K562 (cell line): ENCODE results near the gene CPED1. TPM values are rescaled to one million over a fixed set of nuclear protein-coding genes. Genes with fewer than 3 reads are reported as not detected.

Source experiments
- ATAC-seq: fragments of 200-7000 bp; cut with Tn5 transposase; 3 replicates; pipeline ENCODE4 v1.9.1; 2020; ENCODE audit warnings: moderate library complexity
- BruUV-seq: library from RNA; stranded (reverse); fragments of 400-500 nt; replicated peaks from 2 replicates; lab custom pipeline; 2021; lab: Mats Ljungman, UMichigan
- CTCF ChIA-PET: fragments of 300-600 bp; formaldehyde crosslinking; extraction: SDS; loops from one replicate; lab custom pipeline; 2021; ENCODE audit warnings: low intra/inter-chr PET ratio; lab: Yijun Ruan, JAX
- POLR2A ChIA-PET: fragments of 300-600, 350-650 bp; sonication (Branson Sonifier 250); formaldehyde crosslinking; extraction: SDS; loops from one replicate; lab custom pipeline; 2021; ENCODE audit warnings: antibody characterized with exemption, inconsistent platforms; lab: Yijun Ruan, JAX
- DNase-seq, 4 experiments: peaks; one replicate each; pipeline versions ENCODE4 v3.0.0 to v3.0.0-alpha.2; 2011 to 2018; ENCODE audit warnings: low spot score in 3 of 4, mixed read lengths in 3 of 4; ENCODE audit errors: extremely low read depth in 1 of 4
- FAIRE-seq: peaks from 2 replicates; lab custom pipeline; 2011; peaks lifted over from hg19 to GRCh38; lab: Jason Lieb, UNC
- H2AFZ ChIP-seq: 2 replicates; pipeline ENCODE4 v1.6.0; 2011; ENCODE audit warnings: low read depth, low read length, control low read depth, inconsistent platforms
- H3K27ac ChIP-seq: fragments of 200-600 bp; 3 replicates; pipeline ENCODE4 v1.8.0; 2011; ENCODE audit warnings: low read depth, mild to moderate bottlenecking, control low read depth, inconsistent platforms, low read length, moderate library complexity, mixed read lengths; ENCODE audit errors: extremely low read depth
- H3K27me3 ChIP-seq, 2 experiments: fragments of 300-600 bp in 1 of 2; 2 replicates in 1 of 2; 3 replicates in 1 of 2; pipeline versions ENCODE4 v1.6.0 to v1.8.0; 2011; ENCODE audit warnings: inconsistent platforms in 2 of 2, low read length in 2 of 2, mild to moderate bottlenecking in 1 of 2, mixed read lengths in 1 of 2, moderate library complexity in 1 of 2; ENCODE audit not compliant: control insufficient read depth in 2 of 2, insufficient read depth in 2 of 2
- H3K36me3 ChIP-seq: fragments of 300-600 bp; 3 replicates; pipeline ENCODE4 v1.8.0; 2011; ENCODE audit warnings: mild to moderate bottlenecking, low read length, inconsistent platforms; ENCODE audit not compliant: control insufficient read depth, insufficient read depth
- H3K4me1 ChIP-seq, 2 experiments: fragments of 200-600 bp in 1 of 2; replicated peaks in 1 of 2; 2 replicates in 1 of 2; 3 replicates in 1 of 2; pipeline versions ENCODE4 v1.5.1 to v1.8.0; 2011; ENCODE audit warnings: inconsistent platforms in 2 of 2, low read length in 2 of 2, mild to moderate bottlenecking in 1 of 2, mixed read lengths in 1 of 2, moderate library complexity in 1 of 2; ENCODE audit not compliant: control insufficient read depth in 2 of 2, insufficient read depth in 2 of 2
- H3K4me2 ChIP-seq: 2 replicates; pipeline ENCODE4 v1.6.1; 2011; ENCODE audit warnings: low read length, control low read depth, inconsistent platforms, mixed read lengths; ENCODE audit not compliant: insufficient read depth
- H3K4me3 ChIP-seq: fragments of 200-600 bp; sonication (generic), shearing (Covaris generic); 2 replicates; pipeline ENCODE4 v1.5.1; 2016; ENCODE audit warnings: control low read depth, inconsistent platforms
- H3K79me2 ChIP-seq: fragments of 200-600 bp; 3 replicates; pipeline ENCODE4 v1.8.0; 2011; ENCODE audit warnings: low read length, inconsistent platforms; ENCODE audit not compliant: control insufficient read depth, insufficient read depth
- H3K9ac ChIP-seq, 2 experiments: 2 replicates each; pipeline versions ENCODE4 v1.6.0 to v1.6.1; 2011; ENCODE audit warnings: low read depth in 2 of 2, low read length in 2 of 2, control low read depth in 1 of 2, inconsistent platforms in 1 of 2, mild to moderate bottlenecking in 1 of 2, mixed read lengths in 1 of 2; ENCODE audit not compliant: insufficient read depth in 1 of 2
- H3K9me1 ChIP-seq: one replicate; pipeline ENCODE4 v1.6.0; 2011; ENCODE audit warnings: inconsistent platforms, mild to moderate bottlenecking, low read length, moderate library complexity; ENCODE audit not compliant: control insufficient read depth, insufficient read depth
- H3K9me3 ChIP-seq: replicated peaks from 2 replicates; pipeline ENCODE4 v1.5.1; 2011; ENCODE audit warnings: low read depth, low read length, inconsistent platforms; ENCODE audit not compliant: control insufficient read depth, insufficient read depth
- H4K20me1 ChIP-seq: replicated peaks from 2 replicates; pipeline ENCODE4 v1.6.1; 2011; ENCODE audit warnings: low read length, inconsistent platforms, mixed read lengths; ENCODE audit not compliant: control insufficient read depth, insufficient read depth
- BRD4 ChIP-seq: fragments of 200-600 bp; sonication (generic); IDR thresholded peaks from 2 replicates; pipeline ENCODE4 v1.6.1; 2017; ENCODE audit warnings: inconsistent platforms
- CBX1 ChIP-seq: sonication (generic); IDR thresholded peaks from 2 replicates; pipeline ENCODE4 v1.6.1; 2016; ENCODE audit warnings: antibody characterized with exemption, low read depth, mild to moderate bottlenecking
- CEBPG ChIP-seq, 3 experiments: fragments of 200-800 bp in 1 of 3; sonication (Bioruptor generic) in 1 of 3; sonication (generic) in 1 of 3; formaldehyde crosslinking in 1 of 3; IDR thresholded peaks in 2 of 3; conservative IDR thresholded peaks in 1 of 3; 2 replicates each; pipeline versions ENCODE4 v1.6.1 to v1.8.0; 2016 to 2022; ENCODE audit warnings: missing compliant biosample characterization in 2 of 3, missing genetic modification characterization in 2 of 3, mild to moderate bottlenecking in 1 of 3, missing genetic modification reagents in 1 of 3
- ELF1 ChIP-seq: fragments of 200-800 bp; sonication (Bioruptor generic); IDR thresholded peaks from 2 replicates; pipeline ENCODE4 v1.6.1; 2016; ENCODE audit warnings: missing genetic modification characterization, missing compliant biosample characterization
- MAZ ChIP-seq, 2 experiments: fragments of 450-650 bp in 1 of 2; sonication (generic) in 1 of 2; formaldehyde crosslinking; IDR thresholded peaks in 1 of 2; conservative IDR thresholded peaks in 1 of 2; 2 replicates each; pipeline versions ENCODE4 v1.4.0 to v1.5.0; 2020; ENCODE audit warnings: mild to moderate bottlenecking in 1 of 2, missing genetic modification reagents in 1 of 2
- RAD21 ChIP-seq, 2 experiments: fragments of 250-450 bp in 1 of 2; fragments of 450-650 bp in 1 of 2; sonication (Bioruptor Pico) in 1 of 2; formaldehyde crosslinking in 1 of 2; IDR thresholded peaks in 1 of 2; conservative IDR thresholded peaks in 1 of 2; 2 replicates each; pipeline versions ENCODE4 v1.4.0 to v1.8.0; 2020 to 2022; ENCODE audit warnings: mild to moderate bottlenecking in 2 of 2, moderate library complexity in 1 of 2
- SMARCC2 ChIP-seq: fragments of 450-650 bp; IDR thresholded peaks from 2 replicates; pipeline ENCODE4 v1.6.1; 2017; ENCODE audit warnings: antibody characterized with exemption, moderate library complexity, mild to moderate bottlenecking, low read depth
- TCF7L2 ChIP-seq: fragments of 150-350 bp; IDR thresholded peaks from 2 replicates; pipeline ENCODE4 v1.6.1; 2016; ENCODE audit warnings: low read depth, mild to moderate bottlenecking, low read length, moderate library complexity
- ZBTB17 ChIP-seq: fragments of 450-650 bp; formaldehyde crosslinking; IDR thresholded peaks from 2 replicates; pipeline ENCODE4 v1.4.0; 2020; ENCODE audit warnings: mild to moderate bottlenecking
- ZNF165 ChIP-seq: fragments of 250-450 bp; sonication (Bioruptor Pico); IDR thresholded peaks from 2 replicates; pipeline ENCODE4 v1.4.0; 2020; ENCODE audit warnings: borderline replicate concordance
- ZNF41 ChIP-seq: fragments of 250-450 bp; sonication (Bioruptor Pico); conservative IDR thresholded peaks from 2 replicates; pipeline ENCODE4 v1.4.0; 2020; ENCODE audit warnings: mild to moderate bottlenecking
- WGBS: fragments of 100-300 bp; shearing (Covaris generic); methylation state at CpG from one replicate; pipeline ENCODE4 v1.1.6; 2016; ENCODE audit warnings: low coverage, mixed read lengths; ENCODE audit not compliant: insufficient coverage; ENCODE audit errors: missing lambda C conversion rate; 5-methylcytosine and 5-hydroxymethylcytosine counted together
- in situ Hi-C: fragments of 300-500 bp; cut with MboI; formaldehyde crosslinking; loops from 4 replicates; pipeline ENCODE4 v1.15.0; 2018; ENCODE audit warnings: inconsistent platforms, mixed read lengths
- intact Hi-C: fragments of 100-400 bp; cut with micrococcal nuclease; formaldehyde crosslinking; loops from 2 replicates; pipeline ENCODE4 v1.14.2; 2022
- polyA plus RNA-seq, 8 experiments: library from polyadenylated mRNA; depleted of rRNA in 4 of 8; stranded (reverse) in 5 of 8; unstranded in 3 of 8; fragments of >200 nt; fragmentation: Nextera tagmentation in 2 of 8; fragmentation: Illumina TruSeq in 1 of 8; extraction: Ambion mirVana in 2 of 8; extraction: Trizol in 1 of 8; gene quantifications; 2 replicates each; pipeline versions ENCODE4 v1.2.1 to v1.2.3, GENCODE V29; 2011 to 2014; ENCODE audit warnings: inconsistent platforms in 1 of 8, missing spikeins in 1 of 8
- total RNA-seq, 7 experiments: library from RNA; depleted of rRNA in 6 of 7; stranded (reverse); fragments of >200 nt in 6 of 7; fragmentation: Illumina TruSeq in 2 of 7; extraction: Trizol in 2 of 7; gene quantifications; 2 replicates each; pipeline versions ENCODE4 v1.2.1 to v1.2.3, GENCODE V29; 2011 to 2021; ENCODE audit warnings: low replicate concordance in 1 of 7
- TF ChIP-seq, protein P1 (sequence below): fragments of 150-350 bp; IDR thresholded peaks from 2 replicates; pipeline ENCODE4 v1.6.1; 2014; ENCODE audit warnings: low read depth, mild to moderate bottlenecking, low read length, borderline replicate concordance

CPED1 gene
- total and polyA plus RNA-seq, 9 of the 15 experiments (the other 6 are each of a cell fraction or from before 2014, with no cell fraction given), result 195 to 393 (median 290) TPM

DNA sequence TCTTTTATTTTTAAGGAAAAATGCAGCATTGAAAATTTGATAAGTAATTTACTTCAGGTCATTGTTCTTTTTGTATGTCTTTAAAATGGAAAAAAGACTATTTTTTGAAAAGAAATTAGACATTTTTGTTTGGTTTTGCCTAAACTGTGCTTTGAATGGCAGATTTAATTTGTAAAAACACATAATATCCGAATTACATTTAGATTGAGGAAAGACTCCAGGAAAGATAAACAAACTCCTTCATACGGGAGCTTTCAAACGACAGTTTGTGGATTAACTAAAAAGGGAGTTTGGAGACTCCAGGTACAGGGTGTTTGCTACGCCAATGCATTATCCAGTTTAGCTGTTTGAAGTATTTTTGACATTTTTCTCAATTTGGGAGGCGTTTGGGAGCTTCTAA, 36.1 kb downstream of the CPED1 start:
- Histone ChIP-seq H3K9me1 (no peaks in the 10 kb centered on the region), H3K9ac (peak overlapping the region in 1 of 2 experiments; percentile 17; a peak in 2 of 4 replicates), H3K4me3 (no peak overlapping the region), H3K9me3 (no peaks in the 10 kb centered on the region), H3K36me3 (peaks cover 95% of the 10 kb centered on the region), H2AFZ (no peak overlapping the region), H4K20me1 (no peaks in the 10 kb centered on the region), H3K79me2 (peaks cover 99% of the 10 kb centered on the region), H3K27ac (peak overlapping the region; percentile 57; the same call in 2 of the 3 replicates), H3K27me3 (no peaks in the 10 kb centered on the region), H3K4me1 (peaks cover 0 to 58% of the 10 kb centered on the region in 2 experiments; a peak in 3 of 5 replicates), H3K4me2 (no peak overlapping the region)
- 38% methylated on average over 5 of the region's 5 CpGs for WGBS
- no peak for TF ChIP-seq CBX1
- 0 out of 2 replicates have a peak, but pooled peaks have one; percentile 31 for TF ChIP-seq BRD4
- TF ChIP-seq ELF1 (tag), result peak; percentile 8; the same call in 1 of the 2 replicates
- TF ChIP-seq CEBPG (CRISPR knock-in tag; IDR thresholded peaks at IDR 0.05), result no peak
- no peak for TF ChIP-seq CEBPG (tag; conservative IDR thresholded peaks at IDR 0.05 in 1 of 2, IDR thresholded peaks at IDR 0.05 in 1 of 2)
- TF ChIP-seq, protein P1, sequence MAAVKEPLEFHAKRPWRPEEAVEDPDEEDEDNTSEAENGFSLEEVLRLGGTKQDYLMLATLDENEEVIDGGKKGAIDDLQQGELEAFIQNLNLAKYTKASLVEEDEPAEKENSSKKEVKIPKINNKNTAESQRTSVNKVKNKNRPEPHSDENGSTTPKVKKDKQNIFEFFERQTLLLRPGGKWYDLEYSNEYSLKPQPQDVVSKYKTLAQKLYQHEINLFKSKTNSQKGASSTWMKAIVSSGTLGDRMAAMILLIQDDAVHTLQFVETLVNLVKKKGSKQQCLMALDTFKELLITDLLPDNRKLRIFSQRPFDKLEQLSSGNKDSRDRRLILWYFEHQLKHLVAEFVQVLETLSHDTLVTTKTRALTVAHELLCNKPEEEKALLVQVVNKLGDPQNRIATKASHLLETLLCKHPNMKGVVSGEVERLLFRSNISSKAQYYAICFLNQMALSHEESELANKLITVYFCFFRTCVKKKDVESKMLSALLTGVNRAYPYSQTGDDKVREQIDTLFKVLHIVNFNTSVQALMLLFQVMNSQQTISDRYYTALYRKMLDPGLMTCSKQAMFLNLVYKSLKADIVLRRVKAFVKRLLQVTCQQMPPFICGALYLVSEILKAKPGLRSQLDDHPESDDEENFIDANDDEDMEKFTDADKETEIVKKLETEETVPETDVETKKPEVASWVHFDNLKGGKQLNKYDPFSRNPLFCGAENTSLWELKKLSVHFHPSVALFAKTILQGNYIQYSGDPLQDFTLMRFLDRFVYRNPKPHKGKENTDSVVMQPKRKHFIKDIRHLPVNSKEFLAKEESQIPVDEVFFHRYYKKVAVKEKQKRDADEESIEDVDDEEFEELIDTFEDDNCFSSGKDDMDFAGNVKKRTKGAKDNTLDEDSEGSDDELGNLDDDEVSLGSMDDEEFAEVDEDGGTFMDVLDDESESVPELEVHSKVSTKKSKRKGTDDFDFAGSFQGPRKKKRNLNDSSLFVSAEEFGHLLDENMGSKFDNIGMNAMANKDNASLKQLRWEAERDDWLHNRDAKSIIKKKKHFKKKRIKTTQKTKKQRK, result no peak
- TF ChIP-seq SMARCC2, result 0 out of 2 replicates have a peak, but pooled peaks have one; percentile 26
- peak in 1 of 2 experiments; percentile 12; a peak in 1 of 4 replicates for TF ChIP-seq MAZ (CRISPR knock-in tag; conservative IDR thresholded peaks at IDR 0.05 in 1 of 2, IDR thresholded peaks at IDR 0.05 in 1 of 2)
- no peak for TF ChIP-seq TCF7L2
- TF ChIP-seq ZBTB17 (CRISPR knock-in tag), result no peak
- TF ChIP-seq ZNF41 (CRISPR knock-in tag), result no peak
- 0 out of 4 replicates have a peak, but pooled peaks of 1 of the 2 experiments have one; percentile 9 for TF ChIP-seq RAD21 (CRISPR knock-in tag; conservative IDR thresholded peaks at IDR 0.05 in 1 of 2, IDR thresholded peaks at IDR 0.05 in 1 of 2)
- no peak for TF ChIP-seq ZNF165
- in situ Hi-C loops (no loop called here), intact Hi-C loops (no loop called here)
- ATAC-seq (no peak), DNase-seq (no peak), FAIRE-seq (no peak)
- POLR2A ChIA-PET, result interaction anchor here (1.0 to 1.7 kb wide), 5 partner anchors 10 to 18 kb away, joined by 3 to 10 read pairs (median 7); no protein-coding TSS in a partner anchor
- no TSS peak for BruUV-seq
- CTCF ChIA-PET, result no interaction called here
